HG03442 (cell line): ENCODE data around the gene SERTAD2.
A peak's percentile ranks its signal among the peaks of the same experiment; 100 is the strongest.

Experiments
- ATAC-seq: cut with Tn5 transposase; IDR thresholded peaks from one replicate; pipeline ENCODE4 v1.9.1; 2021; ENCODE audit warnings: mild to moderate bottlenecking, moderate library complexity; ENCODE audit not compliant: unreplicated experiment

Gene SERTAD2

DNA sequence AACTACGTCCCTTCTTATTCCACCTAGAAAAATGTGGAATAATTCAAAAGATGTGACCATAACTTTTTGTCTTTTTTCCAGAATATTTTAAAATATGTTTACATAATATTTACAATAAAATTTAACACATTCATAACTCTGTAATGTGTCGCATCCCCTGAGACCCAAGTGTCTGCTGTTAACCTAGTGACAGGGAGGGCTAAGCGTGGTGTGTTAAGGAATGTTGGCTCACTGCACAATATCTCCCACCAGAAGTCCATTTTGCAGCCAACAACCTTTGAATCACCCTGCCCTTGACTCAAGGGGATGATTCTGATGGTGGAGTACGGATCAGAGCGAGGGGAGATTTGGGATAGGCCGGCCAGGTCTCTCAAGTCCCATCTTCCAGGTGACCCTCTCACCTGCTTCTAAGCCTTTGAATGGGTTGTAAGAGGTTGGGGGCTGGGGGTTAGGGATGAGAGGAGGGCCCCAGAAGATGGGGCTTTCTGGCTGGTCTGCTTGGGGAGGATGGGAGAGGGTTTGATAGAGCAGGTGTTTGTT, 43.3 kb downstream of the SERTAD2 start:
- ATAC-seq, result no peak

GRCh38 chr2:64609942-64610281, 43.8 kb downstream of the SERTAD2 start:
- ATAC-seq, result no peak

- peak; percentile 39 for ATAC-seq
Measured at GRCh38 chr2:64609227-64609941, 44.3 kb downstream of the SERTAD2 start.

DNA sequence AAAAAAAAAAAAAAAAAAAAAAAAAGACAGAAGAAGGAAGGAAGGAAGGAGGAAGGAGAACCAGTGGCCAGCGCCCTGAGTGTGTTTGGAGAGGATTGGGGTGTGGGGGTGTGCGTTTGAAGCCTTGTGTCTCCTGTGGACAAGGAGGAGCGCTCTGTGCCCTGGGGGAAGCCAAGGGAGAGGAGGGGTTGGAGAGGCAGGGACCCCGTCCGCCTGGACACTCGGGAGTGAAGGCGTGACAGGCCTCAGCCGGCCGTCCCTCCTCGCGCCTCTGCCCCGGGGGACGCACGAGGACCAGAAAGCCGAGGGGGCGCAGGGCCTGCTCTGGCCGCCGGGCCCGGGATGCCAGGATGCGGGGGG, 44.9 kb downstream of the SERTAD2 start:
- peak; percentile 2 for ATAC-seq

DNA sequence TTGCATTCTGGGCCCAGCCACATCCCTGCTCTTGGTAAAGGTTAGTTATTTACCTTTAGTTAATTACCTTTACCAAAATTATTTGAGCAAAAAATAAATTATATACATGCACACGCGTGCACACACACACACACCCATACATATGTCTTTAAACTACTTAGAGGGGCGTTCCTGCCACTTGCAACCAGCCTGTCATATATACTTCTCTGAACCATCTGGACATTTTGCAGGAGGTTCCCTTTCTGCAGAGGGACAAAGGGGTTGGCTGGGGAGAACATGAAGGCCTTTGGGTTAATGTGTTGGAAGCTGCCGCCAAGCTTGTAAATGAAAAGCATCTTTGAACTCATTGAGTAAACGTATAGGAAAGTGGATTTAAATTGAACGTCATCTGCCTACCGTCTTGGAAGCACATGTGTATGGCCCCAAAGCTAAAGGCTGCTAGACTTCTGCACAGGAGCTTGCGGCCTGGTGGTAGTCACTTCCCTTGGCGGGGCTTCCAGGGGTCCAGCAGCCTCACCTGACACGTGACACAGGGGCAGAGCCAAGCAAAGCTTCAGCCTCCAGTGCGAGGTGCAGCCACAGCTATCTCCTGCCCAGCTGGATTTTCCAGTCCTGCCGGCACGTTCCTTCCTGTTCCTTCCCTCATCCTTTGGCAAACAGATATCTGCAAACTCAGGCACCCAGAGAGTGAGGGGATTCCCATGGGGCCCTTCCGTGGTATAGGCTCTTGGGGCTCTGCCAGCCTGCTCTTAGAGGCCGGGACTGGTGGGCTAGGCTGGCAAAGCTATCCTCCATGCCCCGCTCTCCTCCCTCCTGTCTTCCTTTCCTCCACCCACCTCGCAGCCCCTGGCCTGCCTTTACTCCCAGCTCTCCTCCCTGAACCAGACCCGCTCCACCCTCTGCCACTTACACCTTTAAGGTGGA, 46.1 kb downstream of the SERTAD2 start:
- no peak for ATAC-seq

GRCh38 chr2:64606479-64607363, 47.0 kb downstream of the SERTAD2 start:
- ATAC-seq, result peak; percentile 73

DNA sequence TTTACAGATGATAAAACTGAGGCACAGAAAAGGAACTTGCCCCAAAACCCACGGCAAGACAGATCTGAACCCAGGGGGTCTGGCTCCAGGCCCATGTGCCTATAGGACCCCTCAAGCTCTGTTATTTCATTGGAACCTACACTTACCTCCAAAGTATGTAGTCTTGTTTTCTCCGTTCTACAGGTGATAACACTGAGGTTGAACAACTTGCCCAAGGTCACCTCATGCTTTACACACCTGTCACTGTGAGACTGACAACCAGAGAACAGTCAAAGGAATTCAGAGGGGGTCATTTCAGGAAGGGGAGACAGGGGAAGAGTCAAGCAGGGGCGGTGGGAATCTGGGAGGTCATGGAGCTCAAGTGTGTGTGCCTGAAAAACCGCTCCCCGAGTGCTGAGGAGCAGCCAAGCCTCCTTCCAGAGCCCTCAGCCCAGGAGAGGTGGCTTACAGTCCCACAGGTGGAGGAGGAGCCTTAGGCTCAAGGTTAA, 47.7 kb downstream of the SERTAD2 start:
- ATAC-seq, result no peak

- ATAC-seq, result no peak
Measured at GRCh38 chr2:64605026-64605471, 48.7 kb downstream of the SERTAD2 start.

DNA sequence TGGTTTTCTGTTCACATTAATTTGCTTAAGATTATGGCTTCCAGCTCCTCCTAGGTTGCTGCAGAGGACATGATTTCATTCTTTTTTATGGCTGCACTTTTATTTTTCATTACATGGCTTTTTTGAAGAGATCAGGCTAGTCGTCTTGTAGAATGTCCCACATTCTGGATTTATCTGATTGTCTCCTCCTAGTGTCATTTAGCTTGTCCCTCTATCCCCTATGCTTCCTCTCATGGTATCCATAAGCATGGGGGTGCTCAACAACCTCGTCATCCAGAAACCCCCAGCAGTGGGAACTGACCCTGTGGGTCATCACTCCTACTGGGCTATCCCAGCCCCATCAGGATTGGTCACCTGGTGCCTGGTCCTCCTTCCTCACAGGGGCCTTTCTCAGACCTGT, 49.6 kb downstream of the SERTAD2 start:
- no peak for ATAC-seq

DNA sequence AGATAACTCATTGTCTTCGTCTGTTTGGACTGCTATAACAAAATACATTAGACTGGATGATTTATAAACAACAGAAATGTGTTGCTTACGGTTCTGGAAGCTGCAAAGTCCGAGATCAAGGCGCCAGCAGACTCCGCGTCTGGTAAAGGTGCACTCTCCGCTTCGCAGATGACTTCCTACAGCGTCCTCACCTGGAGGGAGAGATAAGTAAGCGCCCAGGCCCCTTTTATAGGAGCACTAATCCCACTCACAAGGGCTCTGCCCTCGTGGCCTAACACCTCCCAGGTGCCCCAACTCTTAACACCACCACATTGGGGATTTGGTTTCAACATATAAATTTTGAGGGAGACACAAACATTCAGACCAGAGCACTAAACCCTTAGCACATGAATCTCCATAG, 51.3 kb downstream of the SERTAD2 start:
- no peak for ATAC-seq

DNA sequence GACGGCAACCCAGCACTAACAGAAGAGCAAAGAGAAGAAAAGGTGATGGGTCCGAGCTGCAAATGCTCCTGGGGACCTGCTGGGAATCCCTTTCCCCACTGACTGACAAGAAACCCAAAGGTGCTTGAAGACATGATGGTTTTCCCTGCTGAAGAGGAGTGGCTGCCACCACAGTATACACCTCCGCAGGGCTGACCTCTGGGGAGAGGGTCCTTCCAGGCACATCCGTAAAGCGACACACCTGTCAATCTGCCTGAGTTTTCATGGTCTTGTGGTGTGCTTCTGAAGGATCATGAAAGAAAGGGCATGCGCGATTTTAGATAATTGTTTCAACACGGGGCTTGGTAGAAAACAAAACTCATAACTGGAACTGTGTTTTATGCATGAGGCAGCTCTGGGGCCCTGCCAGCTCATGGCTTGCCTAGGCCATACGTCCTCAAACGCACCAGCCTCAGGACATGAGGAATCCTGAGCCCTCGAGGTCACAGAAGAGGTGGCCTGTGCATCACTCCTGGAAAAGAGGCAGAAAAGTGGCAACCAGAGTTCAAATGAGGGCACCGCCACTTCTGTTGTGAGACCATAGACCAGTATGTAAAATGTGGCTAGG, 51.8 kb downstream of the SERTAD2 start:
- no peak for ATAC-seq

- ATAC-seq, result no peak
Measured at GRCh38 chr2:64601034-64601754, 52.5 kb downstream of the SERTAD2 start.

DNA sequence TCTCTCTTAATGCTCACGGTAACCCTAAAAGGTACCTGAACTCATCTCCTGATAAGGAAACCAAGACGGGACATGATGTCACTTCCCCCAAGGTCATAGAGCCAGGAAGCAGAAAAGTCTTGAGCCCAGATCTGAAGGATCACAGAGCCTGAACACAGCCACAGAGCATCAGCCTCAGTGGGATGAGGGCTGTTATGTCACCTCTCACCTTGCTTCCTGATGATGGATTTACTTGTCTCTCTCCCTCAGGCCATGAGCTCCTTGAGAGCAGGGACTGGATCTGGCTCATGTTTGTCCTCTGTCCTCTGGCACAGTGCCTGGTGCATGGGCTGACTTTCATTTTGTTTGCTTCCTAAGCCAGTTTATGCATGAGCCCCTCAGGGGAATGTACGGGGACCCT, 54.2 kb downstream of the SERTAD2 start:
- no peak for ATAC-seq

GRCh38 chr2:64598226-64598625, 55.5 kb downstream of the SERTAD2 start:
- ATAC-seq, result no peak

DNA sequence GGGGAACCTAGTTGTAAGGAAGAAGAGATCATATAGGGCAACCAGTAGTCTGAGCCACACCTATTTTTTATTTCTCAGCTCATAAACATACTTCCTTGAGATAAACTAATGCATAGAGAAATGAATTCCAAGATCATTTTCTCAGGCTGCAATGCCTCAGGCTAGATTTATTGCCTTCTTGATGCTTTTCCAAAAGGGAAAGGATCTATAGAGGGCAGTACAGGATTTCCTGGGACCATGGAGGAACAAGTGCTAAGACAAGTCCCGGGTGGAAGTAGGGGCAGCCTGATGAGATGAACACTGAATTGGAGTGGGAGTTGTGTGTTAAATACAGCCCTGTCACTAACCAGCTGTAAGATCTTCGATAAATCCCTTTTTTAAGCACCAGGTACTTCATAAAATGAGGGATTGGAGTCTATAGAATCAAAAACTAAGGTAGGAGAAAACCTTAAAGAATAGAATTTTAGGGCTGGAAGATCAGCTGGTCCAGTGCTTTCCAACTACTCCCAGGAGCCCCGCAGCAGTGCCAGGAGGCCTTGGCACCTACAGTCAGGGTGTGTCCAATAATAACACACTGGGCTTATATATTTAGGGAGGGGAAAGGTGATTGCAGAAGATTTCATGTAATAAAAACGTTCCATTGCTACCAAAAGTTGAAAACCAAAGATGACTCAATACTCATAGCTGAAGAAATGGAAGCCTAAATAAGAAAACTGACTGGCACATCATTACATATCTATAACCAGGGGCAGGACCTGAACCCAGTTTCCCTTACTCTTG, 58.1 kb downstream of the SERTAD2 start:
- no peak for ATAC-seq

- no peak for ATAC-seq
Measured at GRCh38 chr2:64594226-64594989, 59.3 kb downstream of the SERTAD2 start.

- ATAC-seq, result no peak
Measured at GRCh38 chr2:64593035-64593655, 60.6 kb downstream of the SERTAD2 start.

- no peak for ATAC-seq
Measured at GRCh38 chr2:64591188-64591587, 62.5 kb downstream of the SERTAD2 start.
